ENCODE measurements around the gene TMEM182. TPM values are rescaled to one million over a fixed set of nuclear protein-coding genes. Genes with fewer than 3 reads are reported as not detected.

TMEM182 gene
- total and polyA plus RNA-seq, 9 of the 15 experiments (the other 6 are each of a cell fraction or from before 2014, with no cell fraction given) = 5.2 to 11.4 (median 7.5) TPM

GRCh38 chr2:102772659-102773058 lies 10.8 kb downstream of the TMEM182 start (continued):
- TF ChIP-seq E4F1 (CRISPR knock-in tag; IDR thresholded peaks at IDR 0.05; ENCODE audit: borderline replicate concordance) (no peak), SMARCC2 (IDR thresholded peaks at IDR 0.05; ENCODE audit: low read depth) (no peak), PTRF (tag; IDR thresholded peaks at IDR 0.05) (no peak), ZNF318 (IDR thresholded peaks at IDR 0.05; ENCODE audit: borderline replicate concordance in 1 of 2, low read depth in 1 of 2) (no peak)
- TF ChIP-seq, protein P1, sequence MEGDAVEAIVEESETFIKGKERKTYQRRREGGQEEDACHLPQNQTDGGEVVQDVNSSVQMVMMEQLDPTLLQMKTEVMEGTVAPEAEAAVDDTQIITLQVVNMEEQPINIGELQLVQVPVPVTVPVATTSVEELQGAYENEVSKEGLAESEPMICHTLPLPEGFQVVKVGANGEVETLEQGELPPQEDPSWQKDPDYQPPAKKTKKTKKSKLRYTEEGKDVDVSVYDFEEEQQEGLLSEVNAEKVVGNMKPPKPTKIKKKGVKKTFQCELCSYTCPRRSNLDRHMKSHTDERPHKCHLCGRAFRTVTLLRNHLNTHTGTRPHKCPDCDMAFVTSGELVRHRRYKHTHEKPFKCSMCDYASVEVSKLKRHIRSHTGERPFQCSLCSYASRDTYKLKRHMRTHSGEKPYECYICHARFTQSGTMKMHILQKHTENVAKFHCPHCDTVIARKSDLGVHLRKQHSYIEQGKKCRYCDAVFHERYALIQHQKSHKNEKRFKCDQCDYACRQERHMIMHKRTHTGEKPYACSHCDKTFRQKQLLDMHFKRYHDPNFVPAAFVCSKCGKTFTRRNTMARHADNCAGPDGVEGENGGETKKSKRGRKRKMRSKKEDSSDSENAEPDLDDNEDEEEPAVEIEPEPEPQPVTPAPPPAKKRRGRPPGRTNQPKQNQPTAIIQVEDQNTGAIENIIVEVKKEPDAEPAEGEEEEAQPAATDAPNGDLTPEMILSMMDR (IDR thresholded peaks at IDR 0.05 in 2 of 3, conservative IDR thresholded peaks at IDR 0.05 in 1 of 3; ENCODE audit: insufficient read depth in 2 of 3, low read depth in 1 of 3, low read length in 3 of 3) = no peak
- TF ChIP-seq, protein P2, sequence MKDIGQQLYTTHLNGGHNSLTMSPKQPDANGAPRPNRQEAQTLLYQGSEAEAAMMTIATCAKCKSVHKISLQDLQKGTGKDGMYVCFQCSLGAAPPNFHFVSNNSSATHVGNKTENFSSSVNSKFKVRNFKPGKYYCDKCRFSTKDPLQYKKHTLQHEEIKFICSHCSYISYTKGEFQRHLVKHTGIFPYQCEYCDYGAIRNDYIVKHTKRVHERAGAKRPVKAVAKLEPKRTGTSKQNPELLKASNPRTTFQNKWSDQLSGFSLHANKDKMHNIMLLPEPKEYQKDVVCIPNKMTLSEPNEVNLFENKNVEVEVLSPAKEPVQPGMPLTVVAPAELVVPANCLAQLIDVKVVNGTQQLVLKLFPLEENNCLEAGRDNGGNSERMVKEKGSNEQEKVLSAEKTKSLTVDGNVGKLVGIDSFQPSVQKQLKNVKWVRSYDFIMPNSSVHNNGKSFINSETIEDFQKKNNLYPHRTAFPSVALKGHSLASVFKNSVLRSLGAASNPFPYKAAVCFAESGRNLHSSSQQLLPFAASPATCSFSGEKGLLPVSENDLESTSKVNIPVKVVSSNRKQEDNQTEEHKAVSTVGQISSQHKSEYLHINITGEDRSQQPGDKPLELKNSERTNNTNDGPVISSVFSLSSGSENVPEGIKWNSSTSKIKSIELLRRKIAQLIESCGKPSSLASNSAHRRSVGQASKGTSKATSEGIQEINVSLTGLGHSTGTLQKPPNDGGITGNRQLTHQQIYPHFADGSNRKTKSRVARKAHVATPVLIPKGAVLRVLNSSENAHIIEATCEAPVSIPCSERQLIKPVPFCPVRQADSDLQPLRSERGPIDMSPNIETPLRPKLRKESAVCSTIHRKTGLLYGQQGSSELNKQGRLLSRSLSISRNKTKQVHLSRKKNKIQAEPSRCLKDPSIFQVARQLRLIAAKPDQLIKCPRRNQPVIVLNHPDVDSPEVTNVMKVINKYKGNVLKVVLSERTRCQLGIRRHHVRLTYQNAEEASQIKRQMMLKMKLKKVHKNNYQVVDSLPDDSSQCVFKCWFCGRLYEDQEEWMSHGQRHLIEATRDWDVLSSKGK (CRISPR knock-in tag; IDR thresholded peaks at IDR 0.05) = no peak

Measured in K562 (cell line).